ENCODE data around the gene XKR3. TPM values are rescaled to one million over a fixed set of nuclear protein-coding genes. Genes with fewer than 3 reads are reported as not detected.
"Not testable (repeated sequence)": the region's sequence is repeated elsewhere in the genome, so short reads cannot be mapped to it uniquely, and the experiment has no call there.

XKR3 gene
- total RNA-seq, 1 donor from 2014 or later = 0.16 TPM

DNA sequence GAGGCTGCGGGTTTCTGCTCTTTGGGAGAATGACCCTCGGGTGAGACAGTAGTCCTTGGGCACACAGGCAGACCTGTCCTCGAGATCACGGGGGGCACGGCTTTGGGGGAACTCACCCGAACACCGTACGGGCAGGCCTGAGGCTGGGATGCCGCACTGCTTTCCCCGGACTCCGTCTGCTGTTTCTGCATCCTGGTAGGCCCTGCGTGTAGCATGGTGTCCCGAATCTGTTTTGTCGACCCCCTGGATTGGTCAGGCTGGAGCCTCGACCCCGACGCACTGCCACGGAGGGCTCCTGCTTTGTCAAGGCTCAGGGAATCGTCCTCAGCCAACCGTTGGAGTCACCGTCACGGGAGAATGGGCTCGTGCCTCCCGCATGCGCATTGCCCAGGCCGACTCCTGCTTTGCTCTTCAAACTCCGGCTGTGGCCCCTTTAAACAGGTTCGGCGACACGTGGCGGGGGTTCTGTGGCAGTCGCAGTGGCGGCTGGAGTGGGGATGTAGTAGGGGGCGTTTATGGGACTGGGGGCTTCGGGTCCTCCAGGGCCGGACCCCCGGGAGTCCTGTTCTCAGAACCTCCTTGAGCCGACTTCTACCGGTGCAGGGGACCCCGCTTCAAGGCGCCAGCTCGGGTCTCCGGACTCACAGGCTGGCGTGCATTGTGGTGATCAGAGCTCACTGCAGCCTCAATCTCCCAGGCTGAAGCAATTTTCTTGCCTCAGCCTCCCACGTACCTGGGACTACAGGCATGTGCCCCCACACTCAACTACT is 76.9 kb downstream of the XKR3 start:
- intact Hi-C loops (cut with micrococcal nuclease) = not testable (repeated sequence)

DNA sequence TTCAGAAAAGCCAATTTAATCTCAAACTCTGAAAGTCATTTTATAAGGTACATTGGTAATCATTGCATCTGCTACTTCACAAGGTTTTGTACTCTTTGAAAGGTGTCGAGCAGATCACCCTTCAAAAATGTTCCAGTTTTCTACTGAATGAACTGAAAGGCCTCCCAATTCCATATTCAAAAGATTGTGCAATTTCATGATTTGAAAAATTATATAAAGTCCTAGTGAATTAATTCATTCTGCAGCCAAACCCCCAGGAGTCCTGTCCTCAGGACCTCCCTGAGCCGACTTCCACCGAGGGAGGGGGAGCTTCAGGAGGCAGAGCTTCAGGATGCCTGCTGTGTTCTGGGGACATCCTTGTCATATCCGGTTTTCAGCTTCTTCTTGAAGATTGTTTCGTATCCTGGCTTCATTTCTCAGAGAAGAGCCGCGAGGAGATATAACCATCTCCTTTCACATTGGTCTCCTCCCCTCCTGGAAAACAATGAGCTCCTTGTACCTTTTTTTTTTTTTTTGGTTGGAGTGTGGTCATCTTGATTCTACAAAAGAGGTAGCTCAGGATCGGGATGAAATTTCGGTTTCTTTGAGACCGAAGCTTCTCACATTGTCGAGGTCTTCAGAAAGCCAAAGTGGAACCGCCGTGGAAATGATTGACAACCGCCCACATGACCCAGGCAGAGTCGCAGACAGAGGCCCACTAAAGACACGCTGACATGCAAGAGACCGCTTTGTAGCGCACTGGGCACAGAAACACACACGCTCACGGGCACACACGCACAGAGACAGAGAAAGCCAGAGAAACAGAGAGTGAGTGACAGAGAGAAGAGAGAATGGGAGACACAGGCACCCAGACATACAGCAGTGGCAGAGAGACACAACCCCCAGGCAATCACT is 77.7 kb downstream of the XKR3 start:
- intact Hi-C loops (cut with micrococcal nuclease) = not testable (repeated sequence)

DNA sequence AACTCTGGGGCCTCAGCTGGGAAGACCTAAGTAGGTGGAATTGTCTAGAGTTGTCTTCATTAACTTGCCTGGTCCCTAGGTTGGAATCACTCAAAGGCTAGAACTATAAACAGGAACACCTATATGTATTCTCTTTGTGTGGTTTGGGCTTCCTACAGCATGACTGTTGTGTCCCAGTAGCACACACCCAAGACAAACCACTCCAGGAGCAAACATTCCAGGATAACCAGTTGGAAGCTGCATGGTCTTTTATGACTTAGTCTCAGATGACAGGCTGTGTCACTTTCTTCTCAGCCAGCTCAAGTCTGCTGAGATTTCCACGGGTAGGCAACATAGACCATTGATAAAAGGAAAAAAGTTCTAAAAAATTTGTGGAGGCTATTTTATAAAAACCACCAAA is 90.9 kb downstream of the XKR3 start:
- intact Hi-C loops (cut with micrococcal nuclease) = not testable (repeated sequence)

Other genes with a start within 250 kb of the XKR3 start
- not detected in 2 replicates for gene CCT8L2, start 232.6 kb downstream of the XKR3 start, total RNA-seq
- gene GAB4, start 182.8 kb upstream of the XKR3 start, total RNA-seq = not detected in 2 replicates